Measurements from ENCODE around the gene GALNS.

- TF ChIP-seq YY1 (IDR thresholded peaks at IDR 0.05; ENCODE audit: insufficient read depth, insufficient read length) = no peak
- TF ChIP-seq SUZ12 (IDR thresholded peaks at IDR 0.05; ENCODE audit: extremely low read depth, insufficient read depth, insufficient read length) = no peak
- TF ChIP-seq ZNF274 (IDR thresholded peaks at IDR 0.05; ENCODE audit: low read depth, low read length) = no peak
Measured at GRCh38 chr16:88899901-88900661, 43.3 kb upstream of the GALNS start.

All from NT2/D1 (cell line).